Natural killer cell (primary cell): ENCODE measurements around the gene ZNF415. TPM values are rescaled to one million over a fixed set of nuclear protein-coding genes. Genes with fewer than 3 reads are reported as not detected.

ENCODE experiments used
- ATAC-seq, 3 donors: fragments of 150-1000 bp in 2 of 3; fragments of 200-7000 bp in 1 of 3; cut with Tn5 transposase; 1 replicate in 1 of 3; 2 replicates in 2 of 3; pipeline ENCODE4 v1.10.0; 2021; ENCODE audit warnings: mild to moderate bottlenecking in 2 of 3, moderate library complexity in 2 of 3
- DNase-seq, 2 donors: peaks; one replicate each; pipeline versions ENCODE4 v3.0.0 to v3.0.0-alpha.2; 2013 to 2021; ENCODE audit warnings: mixed read lengths in 1 of 2
- H3K27ac ChIP-seq: one replicate; pipeline ENCODE4 v1.5.1; 2013; ENCODE audit warnings: mild to moderate bottlenecking, low read length
- H3K27me3 ChIP-seq: one replicate; pipeline ENCODE4 v1.6.1; 2013; ENCODE audit warnings: low read length; ENCODE audit not compliant: control insufficient read depth, insufficient read depth
- H3K36me3 ChIP-seq: one replicate; pipeline ENCODE4 v1.6.1; 2013; ENCODE audit warnings: low read length; ENCODE audit not compliant: control insufficient read depth, insufficient read depth
- H3K4me1 ChIP-seq: one replicate; pipeline ENCODE4 v1.6.1; 2013; ENCODE audit warnings: low read length; ENCODE audit not compliant: control insufficient read depth, insufficient read depth
- H3K4me3 ChIP-seq: one replicate; pipeline ENCODE4 v1.5.1; 2013; ENCODE audit warnings: low read length
- H3K9me3 ChIP-seq: one replicate; pipeline ENCODE4 v1.6.1; 2013; ENCODE audit warnings: low read length; ENCODE audit not compliant: control insufficient read depth, insufficient read depth
- H3K27ac Mint-ChIP-seq, 2 donors: one replicate each; pipeline ENCODE4 v1.8.0; 2022; ENCODE audit warnings: mild to moderate bottlenecking in 2 of 2, mixed read lengths in 2 of 2, moderate library complexity in 1 of 2
- H3K27me3 Mint-ChIP-seq, 2 donors: one replicate each; pipeline ENCODE4 v1.8.0; 2022; ENCODE audit warnings: low read depth in 2 of 2, mixed read lengths in 2 of 2
- H3K36me3 Mint-ChIP-seq: one replicate; pipeline ENCODE4 v1.8.0; 2022; ENCODE audit warnings: mixed read lengths
- H3K4me1 Mint-ChIP-seq, 2 donors: one replicate each; pipeline ENCODE4 v1.8.0; 2022; ENCODE audit warnings: mixed read lengths in 2 of 2
- H3K4me3 Mint-ChIP-seq: one replicate; pipeline ENCODE4 v1.8.0; 2022; ENCODE audit warnings: mild to moderate bottlenecking, moderate library complexity, mixed read lengths
- H3K9me3 Mint-ChIP-seq, 2 donors: one replicate each; pipeline ENCODE4 v1.8.0; 2022; ENCODE audit warnings: mixed read lengths in 2 of 2
- CTCF ChIP-seq: fragments of 200-600 bp; IDR thresholded peaks from one replicate; pipeline ENCODE4 v1.8.0; 2022; ENCODE audit warnings: antibody characterized with exemption
- WGBS: methylation state at CpG from one replicate; pipeline ENCODE4 v1.1.7; 2013; ENCODE audit warnings: missing lambda C conversion rate; ENCODE audit not compliant: insufficient coverage; 5-methylcytosine and 5-hydroxymethylcytosine counted together
- intact Hi-C: fragments of 100-400 bp; cut with micrococcal nuclease; formaldehyde crosslinking; loops from one replicate; pipeline ENCODE4 v1.14.2; 2022
- total RNA-seq, 4 donors: library from RNA; stranded (reverse); fragments of 120-200 nt in 1 of 4; gene quantifications; one replicate each; pipeline versions ENCODE4 v1.2.3 to v1.2.4, GENCODE V29; 2013 to 2022

The ZNF415 gene
- total RNA-seq, 3 donors from 2014 or later (not counting 1 experiment from before 2014, with no cell fraction given), result 1.3 to 3.1 (median 1.7) TPM

- H3K27me3 Mint-ChIP-seq, result no peaks in the 10 kb centered on the region
- Histone ChIP-seq H3K4me1 (no peaks in the 10 kb centered on the region), H3K27ac (no peak overlapping the region), H3K27me3 (no peaks in the 10 kb centered on the region), H3K36me3 (peaks cover 27% of the 10 kb centered on the region), H3K4me3 (no peak overlapping the region), H3K9me3 (peaks cover 50% of the 10 kb centered on the region)
- no peaks in the 10 kb centered on the region for H3K4me1 Mint-ChIP-seq
- peaks cover 57% of the 10 kb centered on the region for H3K36me3 Mint-ChIP-seq
- no peak for TF ChIP-seq CTCF
- no peak overlapping the region for H3K27ac Mint-ChIP-seq
- DNase-seq (no peak), ATAC-seq (no peak)
- intact Hi-C loops, result no loop called here
- H3K9me3 Mint-ChIP-seq, result peaks cover 11 to 21% of the 10 kb centered on the region in 2 donors
- H3K4me3 Mint-ChIP-seq, result no peak overlapping the region
Measured at GRCh38 chr19:53147645-53148044, 14.9 kb upstream of the ZNF415 start.

- no peak overlapping the region for H3K27ac ChIP-seq
- no peaks in the 10 kb centered on the region for H3K27me3 Mint-ChIP-seq
- H3K27me3 ChIP-seq, result no peaks in the 10 kb centered on the region
- ATAC-seq, result no peak
- no peak for DNase-seq
- no peaks in the 10 kb centered on the region for H3K4me1 Mint-ChIP-seq
- intact Hi-C loops, result no loop called here
- peaks cover 13% of the 10 kb centered on the region for H3K36me3 ChIP-seq
- no peak for TF ChIP-seq CTCF
- no peaks in the 10 kb centered on the region for H3K4me1 ChIP-seq
- no peak overlapping the region for H3K4me3 ChIP-seq
- H3K9me3 ChIP-seq, result peaks cover 65% of the 10 kb centered on the region
- H3K9me3 Mint-ChIP-seq, result peaks cover 8 to 25% of the 10 kb centered on the region in 2 donors
- no peak overlapping the region for H3K4me3 Mint-ChIP-seq
- H3K36me3 Mint-ChIP-seq, result peaks cover 66% of the 10 kb centered on the region
- no peak overlapping the region for H3K27ac Mint-ChIP-seq
- 96% methylated on average over 4 of the region's 4 CpGs for WGBS
Measured at GRCh38 chr19:53140351-53140750, 7.6 kb upstream of the ZNF415 start.

- Histone ChIP-seq H3K27me3 (peaks cover 2% of the 10 kb centered on the region), H3K4me3 (no peak overlapping the region), H3K9me3 (peaks cover 69% of the 10 kb centered on the region), H3K27ac (no peak overlapping the region), H3K4me1 (peaks cover 15% of the 10 kb centered on the region), H3K36me3 (no peaks in the 10 kb centered on the region)
- Mint-ChIP-seq H3K27ac (no peak overlapping the region), H3K36me3 (peaks cover 49% of the 10 kb centered on the region), H3K27me3 (no peaks in the 10 kb centered on the region), H3K4me3 (no peak overlapping the region), H3K4me1 (peaks cover 7 to 18% of the 10 kb centered on the region in 2 donors), H3K9me3 (peaks cover 8 to 20% of the 10 kb centered on the region in 2 donors)
- intact Hi-C loops, result no loop called here
- DNase-seq (no peak), ATAC-seq (no peak)
- TF ChIP-seq CTCF, result no peak
- 100% methylated on average over 1 of the region's 3 CpGs for WGBS
Measured at GRCh38 chr19:53136432-53136831, 3.7 kb upstream of the ZNF415 start.

GRCh38 chr19:53131727-53132126 is 983 bp downstream of the ZNF415 start:
- H3K27ac ChIP-seq, result no peak overlapping the region

More at GRCh38 chr19:53131727-53132126, 983 bp downstream of the ZNF415 start:
- WGBS, result 60% methylated on average over 6 of the region's 6 CpGs
- ATAC-seq (no peak), DNase-seq (no peak)
- Histone ChIP-seq H3K4me3 (no peak overlapping the region), H3K4me1 (peaks cover 15% of the 10 kb centered on the region), H3K36me3 (no peaks in the 10 kb centered on the region), H3K27me3 (peaks cover 5% of the 10 kb centered on the region), H3K9me3 (peaks cover 28% of the 10 kb centered on the region)
- TF ChIP-seq CTCF, result no peak
- Mint-ChIP-seq H3K27ac (peak overlapping the region in 1 of 2 donors; percentile 59), H3K4me3 (peak overlapping the region; percentile 69), H3K4me1 (peaks cover 7 to 21% of the 10 kb centered on the region in 2 donors), H3K9me3 (peaks cover 3 to 13% of the 10 kb centered on the region in 2 donors), H3K27me3 (no peaks in the 10 kb centered on the region), H3K36me3 (peaks cover 21% of the 10 kb centered on the region)
- intact Hi-C loops, result no loop called here
